NCI-H446 (cell line): ENCODE measurements around the gene FOXR1.

Experiments
- DNase-seq, 2 experiments: peaks; one replicate each; lab custom pipeline; 2025; lab: John Stamatoyannopoulos, UW

The FOXR1 gene

DNA sequence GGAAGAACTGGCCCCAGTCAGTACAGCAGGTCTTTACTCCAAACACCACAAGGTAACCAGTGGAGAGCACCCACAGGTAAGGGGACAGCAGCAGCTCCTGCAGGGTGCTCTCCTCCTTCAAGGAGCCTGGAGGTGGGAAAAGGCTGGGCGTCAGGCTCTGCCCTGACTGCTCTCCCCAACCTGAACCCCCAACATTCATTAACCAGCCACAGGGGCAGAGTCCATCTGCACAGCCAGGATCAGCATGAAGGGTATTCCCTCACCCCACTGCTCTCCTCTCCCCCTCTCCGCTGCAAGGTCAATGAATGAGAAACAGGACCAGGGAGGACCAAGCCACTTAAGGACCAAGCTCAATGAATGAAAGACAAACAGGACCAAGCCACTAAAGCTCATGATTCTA lies 55.4 kb downstream of the FOXR1 start:
- DNase-seq = no peak

DNA sequence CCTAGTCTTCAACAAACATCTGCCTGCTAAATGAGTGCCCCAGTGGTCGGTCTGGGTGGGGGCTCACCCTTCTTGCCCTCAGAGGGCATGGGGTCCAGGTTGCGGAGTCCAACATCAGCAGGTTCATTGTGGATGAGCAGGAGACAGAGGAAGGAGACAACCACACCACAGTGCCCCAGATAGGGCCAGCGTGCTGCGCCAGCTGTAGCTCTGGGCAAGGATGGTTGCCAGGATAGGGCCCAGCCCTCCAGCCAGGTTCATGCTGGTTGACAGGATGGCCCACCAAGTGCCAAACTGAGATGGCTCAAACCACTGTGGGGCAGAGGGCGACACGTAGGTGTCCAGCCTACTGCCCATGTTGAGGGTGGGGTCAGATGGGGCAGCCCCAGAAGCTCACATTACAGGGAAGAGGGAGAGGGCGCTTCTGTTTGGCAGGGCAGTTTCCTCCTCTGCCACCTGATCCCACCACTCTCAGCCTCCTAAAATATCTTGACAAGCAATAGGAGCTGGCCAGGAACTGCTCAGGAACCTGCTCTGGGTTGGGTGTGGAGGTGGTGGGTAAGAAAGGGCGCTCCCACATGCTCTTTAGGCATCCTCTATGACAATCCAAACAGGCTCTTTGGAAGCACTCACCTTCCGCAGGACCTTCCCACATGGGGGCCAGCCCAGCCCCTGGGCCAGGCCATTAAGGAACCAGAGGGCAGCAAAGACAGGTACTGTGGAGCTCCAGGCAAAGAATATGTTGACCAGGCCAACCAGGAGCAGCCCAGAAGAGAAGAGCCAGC lies 56.2 kb downstream of the FOXR1 start:
- DNase-seq = no peak

GRCh38 chr11:119028346-119029068 lies 56.9 kb downstream of the FOXR1 start:
- DNase-seq = no peak

DNA sequence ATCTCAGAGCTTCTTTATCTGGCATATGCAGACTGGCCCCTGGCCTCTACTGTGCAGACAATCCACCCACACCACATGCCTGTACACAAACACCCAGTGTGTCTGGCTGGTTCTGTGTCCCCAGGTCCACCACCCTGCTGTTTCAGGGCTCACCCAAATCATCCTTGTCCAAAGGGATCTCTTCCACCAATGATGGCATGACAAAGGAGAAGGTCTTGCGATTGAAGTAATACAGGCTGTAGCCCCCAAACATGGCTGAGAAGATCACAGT lies 57.4 kb downstream of the FOXR1 start:
- DNase-seq = no peak

DNA sequence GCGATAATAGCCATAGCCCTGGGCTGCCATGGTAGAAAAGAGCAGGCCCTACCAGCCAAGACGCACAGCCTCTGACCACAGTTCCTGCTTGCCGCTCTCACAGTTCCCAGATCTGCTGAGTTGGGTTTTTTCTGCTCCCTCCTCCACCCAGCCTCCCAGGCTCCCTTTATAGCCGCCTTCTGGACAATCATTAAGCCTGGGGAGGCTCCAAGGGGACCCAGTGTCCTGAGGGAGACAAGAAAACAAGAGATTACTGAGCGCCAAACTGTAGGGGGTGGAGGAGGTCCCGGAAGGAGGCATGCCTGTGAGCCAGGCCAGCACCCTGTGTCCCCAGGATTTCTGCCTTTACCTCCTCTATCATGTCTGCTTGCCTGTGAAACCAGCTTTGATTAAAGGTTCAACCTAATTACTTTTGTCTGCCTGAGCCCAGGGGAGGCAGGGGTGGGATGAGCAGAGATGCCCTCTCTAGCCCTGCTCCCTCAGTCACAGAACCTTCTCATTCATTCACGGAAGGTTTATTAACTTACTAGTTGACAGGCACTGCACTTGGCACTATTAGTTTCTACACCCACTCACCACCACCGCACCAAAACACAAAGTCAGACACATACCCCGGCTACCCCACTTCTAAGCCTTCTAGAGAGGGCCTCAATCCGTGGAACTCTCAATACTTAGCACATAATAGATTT lies 57.9 kb downstream of the FOXR1 start:
- no peak for DNase-seq

DNA sequence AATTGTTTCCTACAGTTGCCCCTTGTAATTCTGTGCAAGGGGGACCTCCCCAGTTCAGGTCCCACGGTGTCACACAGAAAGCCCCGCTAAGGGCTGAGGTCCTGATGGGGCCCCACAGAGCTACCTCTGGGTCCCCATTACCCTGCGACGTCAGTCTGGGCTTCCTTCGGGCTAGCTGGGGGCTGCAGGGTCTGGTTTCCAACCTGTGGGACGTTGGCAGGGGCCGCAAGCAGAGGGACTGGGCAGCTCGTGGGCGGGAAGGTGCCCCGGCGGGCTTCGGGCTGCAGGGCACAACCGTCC lies 58.4 kb downstream of the FOXR1 start:
- DNase-seq = no peak

DNA sequence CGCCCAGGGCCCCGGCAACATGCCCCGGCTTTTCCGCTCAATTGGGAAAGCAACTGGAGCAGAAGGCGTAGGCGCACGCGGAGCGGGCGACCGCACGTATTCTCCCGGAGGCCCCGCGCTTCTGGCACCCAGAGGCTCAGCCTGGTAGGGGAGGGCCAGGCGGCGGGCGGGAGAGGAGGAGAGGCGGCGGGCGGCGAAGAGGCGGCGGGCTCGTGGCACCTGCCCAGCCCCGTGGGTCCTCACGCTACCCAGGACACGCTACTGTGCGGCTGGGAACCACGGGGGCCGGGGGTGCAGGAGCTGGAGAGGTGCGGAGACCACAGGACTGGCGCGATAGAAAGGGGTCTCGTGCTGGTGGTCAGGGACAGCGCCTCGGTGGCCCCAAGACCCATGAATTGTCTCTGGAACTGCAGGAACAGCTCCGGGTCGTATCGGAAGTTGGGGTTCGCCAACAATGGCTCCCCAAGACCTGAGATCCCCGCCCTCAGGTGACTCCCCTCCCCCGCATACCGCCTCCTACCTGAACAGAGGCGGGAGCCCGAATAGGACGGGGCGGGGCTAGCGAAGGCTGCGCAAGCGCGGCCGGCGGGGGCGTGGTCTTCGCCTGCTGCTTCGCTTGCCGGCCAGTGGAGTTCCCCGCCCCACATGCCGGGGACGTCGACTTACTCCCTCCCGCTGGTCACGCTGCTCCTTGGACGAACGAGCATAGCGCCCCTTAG lies 58.9 kb downstream of the FOXR1 start, which contains the start of gene SLC37A4:
TSS of gene SLC37A4 (minus strand) at position 549 of the 719 bp plus-strand sequence.
- DNase-seq = peak; percentile 92 to 99
